Osteocyte (in vitro differentiated cells): ENCODE data around the gene DOC2A. TPM values are rescaled to one million over a fixed set of nuclear protein-coding genes. Genes with fewer than 3 reads are reported as not detected.

Source experiments
- DNase-seq: peaks from one replicate; pipeline ENCODE4 v3.0.0; 2021; ENCODE audit warnings: mixed read lengths; ENCODE audit not compliant: unreplicated experiment; ENCODE audit errors: extremely low spot score
- H3K27ac Mint-ChIP-seq: one replicate; pipeline ENCODE4 v1.8.0; 2021; ENCODE audit warnings: mild to moderate bottlenecking, mixed read lengths; ENCODE audit not compliant: unreplicated experiment
- H3K27me3 Mint-ChIP-seq: one replicate; pipeline ENCODE4 v1.8.0; 2021; ENCODE audit warnings: mixed read lengths; ENCODE audit not compliant: unreplicated experiment
- H3K36me3 Mint-ChIP-seq: one replicate; pipeline ENCODE4 v1.8.0; 2021; ENCODE audit warnings: mixed read lengths; ENCODE audit not compliant: unreplicated experiment
- H3K4me1 Mint-ChIP-seq: one replicate; pipeline ENCODE4 v1.8.0; 2021; ENCODE audit warnings: mixed read lengths; ENCODE audit not compliant: unreplicated experiment
- H3K4me3 Mint-ChIP-seq: one replicate; pipeline ENCODE4 v1.8.0; 2021; ENCODE audit warnings: mild to moderate bottlenecking, moderate library complexity, mixed read lengths; ENCODE audit not compliant: unreplicated experiment
- H3K9me3 Mint-ChIP-seq: one replicate; pipeline ENCODE4 v1.8.0; 2021; ENCODE audit warnings: mixed read lengths; ENCODE audit not compliant: unreplicated experiment
- total RNA-seq: library from RNA; stranded (reverse); gene quantifications from 2 replicates; pipeline ENCODE4 v1.2.1, GENCODE V29; 2021
- TF ChIP-seq, protein P1 (sequence below): fragments of 200-600 bp; sonication (generic); IDR thresholded peaks from 2 replicates; pipeline ENCODE4 v1.5.0; 2021; ENCODE audit warnings: antibody characterized with exemption, mild to moderate bottlenecking, moderate library complexity

Gene DOC2A
- total RNA-seq, 1 donor from 2014 or later: 1.3 TPM

DNA sequence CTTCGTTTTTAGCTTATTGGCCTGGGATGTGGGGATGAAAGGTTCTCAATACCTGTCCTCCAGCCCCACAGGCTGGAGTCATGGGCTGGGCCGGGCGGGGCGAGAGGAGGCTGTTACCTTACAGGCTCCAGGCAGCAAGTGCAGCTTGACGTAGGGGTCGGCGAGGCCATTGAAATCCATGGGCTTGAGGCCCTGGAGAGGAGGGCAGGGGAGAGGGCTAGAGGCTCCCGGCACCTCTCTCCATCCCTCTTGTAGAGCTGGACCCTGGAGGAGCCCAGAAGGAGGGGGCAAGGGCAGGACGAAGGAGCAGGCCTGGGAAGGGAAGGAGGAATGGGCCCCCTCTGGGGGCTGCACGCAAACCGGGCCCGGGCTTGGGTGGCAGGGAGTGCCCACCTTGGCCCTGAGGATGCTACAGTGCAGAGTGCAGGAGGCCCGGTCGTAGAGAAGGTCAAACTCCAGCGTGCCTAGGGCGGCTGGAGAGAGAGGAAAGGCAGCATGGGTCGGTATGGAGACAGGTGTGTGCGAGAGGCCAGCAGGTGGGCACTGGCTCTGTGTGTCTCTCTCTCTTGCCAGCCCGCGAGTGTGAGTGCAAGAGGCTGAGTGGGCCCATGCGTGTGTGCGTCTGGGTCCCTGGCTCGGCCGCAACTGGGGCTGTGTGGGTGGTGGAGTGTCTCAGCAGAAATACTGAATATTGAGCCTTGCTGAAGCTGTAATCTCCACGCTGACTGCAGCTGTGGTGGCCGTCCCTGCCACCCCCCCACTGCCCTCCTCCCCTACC, 1.6 kb downstream of the DOC2A start:
- Mint-ChIP-seq H3K36me3 (no peaks in the 10 kb centered on the region), H3K27me3 (peaks cover 9% of the 10 kb centered on the region), H3K27ac (no peak overlapping the region), H3K4me1 (peaks cover 8% of the 10 kb centered on the region), H3K9me3 (no peaks in the 10 kb centered on the region), H3K4me3 (no peak overlapping the region)
- no peak for DNase-seq
- TF ChIP-seq, protein P1, sequence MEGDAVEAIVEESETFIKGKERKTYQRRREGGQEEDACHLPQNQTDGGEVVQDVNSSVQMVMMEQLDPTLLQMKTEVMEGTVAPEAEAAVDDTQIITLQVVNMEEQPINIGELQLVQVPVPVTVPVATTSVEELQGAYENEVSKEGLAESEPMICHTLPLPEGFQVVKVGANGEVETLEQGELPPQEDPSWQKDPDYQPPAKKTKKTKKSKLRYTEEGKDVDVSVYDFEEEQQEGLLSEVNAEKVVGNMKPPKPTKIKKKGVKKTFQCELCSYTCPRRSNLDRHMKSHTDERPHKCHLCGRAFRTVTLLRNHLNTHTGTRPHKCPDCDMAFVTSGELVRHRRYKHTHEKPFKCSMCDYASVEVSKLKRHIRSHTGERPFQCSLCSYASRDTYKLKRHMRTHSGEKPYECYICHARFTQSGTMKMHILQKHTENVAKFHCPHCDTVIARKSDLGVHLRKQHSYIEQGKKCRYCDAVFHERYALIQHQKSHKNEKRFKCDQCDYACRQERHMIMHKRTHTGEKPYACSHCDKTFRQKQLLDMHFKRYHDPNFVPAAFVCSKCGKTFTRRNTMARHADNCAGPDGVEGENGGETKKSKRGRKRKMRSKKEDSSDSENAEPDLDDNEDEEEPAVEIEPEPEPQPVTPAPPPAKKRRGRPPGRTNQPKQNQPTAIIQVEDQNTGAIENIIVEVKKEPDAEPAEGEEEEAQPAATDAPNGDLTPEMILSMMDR: no peak

GRCh38 chr16:30007378-30007895, 3.4 kb downstream of the DOC2A start:
- TF ChIP-seq, protein P1: no peak
- no peak for DNase-seq
- Mint-ChIP-seq H3K27me3 (peaks cover 9% of the 10 kb centered on the region), H3K36me3 (no peaks in the 10 kb centered on the region), H3K4me3 (no peak overlapping the region), H3K9me3 (no peaks in the 10 kb centered on the region), H3K4me1 (peaks cover 8% of the 10 kb centered on the region), H3K27ac (no peak overlapping the region)

- TF ChIP-seq, protein P1: no peak
- H3K4me1 Mint-ChIP-seq: peaks cover 4% of the 10 kb centered on the region
- no peaks in the 10 kb centered on the region for H3K9me3 Mint-ChIP-seq
- H3K4me3 Mint-ChIP-seq: no peak overlapping the region
- DNase-seq: no peak
- peaks cover 3% of the 10 kb centered on the region for H3K36me3 Mint-ChIP-seq
- peaks cover 5% of the 10 kb centered on the region for H3K27me3 Mint-ChIP-seq
- no peak overlapping the region for H3K27ac Mint-ChIP-seq
These were observed 4.0 kb downstream of the DOC2A start for GRCh38 chr16:30006659-30007377.

- Mint-ChIP-seq H3K4me3 (no peak overlapping the region), H3K36me3 (peaks cover 3% of the 10 kb centered on the region), H3K27ac (no peak overlapping the region), H3K27me3 (peaks cover 3% of the 10 kb centered on the region), H3K4me1 (peaks cover 3% of the 10 kb centered on the region), H3K9me3 (no peaks in the 10 kb centered on the region)
- no peak for DNase-seq
- TF ChIP-seq, protein P1: no peak
These were observed 4.7 kb downstream of the DOC2A start for GRCh38 chr16:30006095-30006473.
